GM21526 (cell line): Measurements from ENCODE around the gene NUDT4.
A peak's percentile ranks its signal among the peaks of the same experiment; 100 is the strongest.
"Not testable (repeated sequence)": the region's sequence is repeated elsewhere in the genome, so short reads cannot be mapped to it uniquely, and the experiment has no call there.

Experiments used
- ATAC-seq: cut with Tn5 transposase; IDR thresholded peaks from one replicate; pipeline ENCODE4 v1.9.1; 2021; ENCODE audit warnings: moderate library complexity; ENCODE audit not compliant: unreplicated experiment, low FRiP score

Gene NUDT4

GRCh38 chr12:93365616-93366405, 11.9 kb upstream of the NUDT4 start:
- no peak for ATAC-seq

GRCh38 chr12:93366422-93366821, 11.3 kb upstream of the NUDT4 start:
- ATAC-seq, result no peak

GRCh38 chr12:93368766-93369165, 9.0 kb upstream of the NUDT4 start:
- no peak for ATAC-seq

GRCh38 chr12:93369505-93369904, 8.2 kb upstream of the NUDT4 start:
- no peak for ATAC-seq

GRCh38 chr12:93370947-93371346, 6.8 kb upstream of the NUDT4 start:
- ATAC-seq, result no peak

GRCh38 chr12:93373961-93374656, 3.6 kb upstream of the NUDT4 start:
- no peak for ATAC-seq

- no peak for ATAC-seq
These were observed 1.8 kb upstream of the NUDT4 start for GRCh38 chr12:93375906-93376305.

GRCh38 chr12:93376436-93377251, 1.1 kb upstream of the NUDT4 start:
- no peak for ATAC-seq

- ATAC-seq, result peak; percentile 38
These were observed 672 bp downstream of the NUDT4 start for GRCh38 chr12:93378196-93378997.

- ATAC-seq, result no peak
These were observed 1.2 kb downstream of the NUDT4 start for GRCh38 chr12:93378998-93379325.

- no peak for ATAC-seq
These were observed 1.7 kb downstream of the NUDT4 start for GRCh38 chr12:93379326-93379980.

- no peak for ATAC-seq
These were observed 2.2 kb downstream of the NUDT4 start for GRCh38 chr12:93379981-93380361.

GRCh38 chr12:93380480-93381121, 2.9 kb downstream of the NUDT4 start:
- ATAC-seq, result no peak

- ATAC-seq, result no peak
These were observed 3.6 kb downstream of the NUDT4 start for GRCh38 chr12:93381161-93381975.

- ATAC-seq, result not testable (repeated sequence)
These were observed 4.3 kb downstream of the NUDT4 start for GRCh38 chr12:93381976-93382437.

GRCh38 chr12:93387780-93388179, 10.1 kb downstream of the NUDT4 start:
- ATAC-seq, result no peak

- no peak for ATAC-seq
These were observed 12.3 kb downstream of the NUDT4 start for GRCh38 chr12:93390031-93390430.

- no peak for ATAC-seq
These were observed 13.0 kb downstream of the NUDT4 start for GRCh38 chr12:93390549-93391297.
